ENCODE results near the gene NPIPB5.
"Not testable (repeated sequence)": the region's sequence is repeated elsewhere in the genome, so short reads cannot be mapped to it uniquely, and the experiment has no call there.

The NPIPB5 gene

DNA sequence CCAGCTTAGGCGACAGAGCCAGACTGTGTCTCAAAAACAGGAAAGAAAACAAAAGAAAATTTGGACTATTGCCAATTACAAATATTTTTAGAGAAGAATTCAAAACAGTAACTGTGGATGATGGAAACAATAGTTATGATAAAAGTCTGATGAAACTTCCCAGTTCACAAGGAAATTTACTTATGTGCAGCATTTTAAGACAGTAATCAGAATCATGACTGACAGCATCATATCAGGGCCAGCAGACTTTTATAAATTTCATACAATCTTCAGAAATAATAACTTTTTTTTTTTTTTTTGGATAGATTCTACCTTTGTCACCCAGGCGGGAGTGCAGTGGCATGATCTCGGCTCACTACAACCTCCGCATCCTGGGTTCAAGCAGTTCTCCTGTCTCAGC, at the start of gene NPIPB5:
Gene NPIPB5, plus strand, starts transcription at position 301 of the 400 bp plus-strand sequence. CDS start 2,911 bp downstream, outside the sequence.
- H3K4me3 ChIP-seq (ENCODE audit: low read length in 2 of 2); H3K27me3 ChIP-seq (ENCODE audit: control insufficient read depth in 1 of 2, insufficient read depth in 2 of 2, low read length in 2 of 2); H3K27ac ChIP-seq (ENCODE audit: low read length); H3K36me3 ChIP-seq (ENCODE audit: control insufficient read depth in 2 of 2, insufficient read depth in 2 of 2, low read length in 2 of 2); H3K9ac ChIP-seq (ENCODE audit: low read length in 2 of 2); H3K9me3 ChIP-seq (ENCODE audit: control insufficient read depth in 2 of 2, low read length in 2 of 2); H3K4me1 ChIP-seq (ENCODE audit: control insufficient read depth, insufficient read depth, low read length): not testable (repeated sequence)

DNA sequence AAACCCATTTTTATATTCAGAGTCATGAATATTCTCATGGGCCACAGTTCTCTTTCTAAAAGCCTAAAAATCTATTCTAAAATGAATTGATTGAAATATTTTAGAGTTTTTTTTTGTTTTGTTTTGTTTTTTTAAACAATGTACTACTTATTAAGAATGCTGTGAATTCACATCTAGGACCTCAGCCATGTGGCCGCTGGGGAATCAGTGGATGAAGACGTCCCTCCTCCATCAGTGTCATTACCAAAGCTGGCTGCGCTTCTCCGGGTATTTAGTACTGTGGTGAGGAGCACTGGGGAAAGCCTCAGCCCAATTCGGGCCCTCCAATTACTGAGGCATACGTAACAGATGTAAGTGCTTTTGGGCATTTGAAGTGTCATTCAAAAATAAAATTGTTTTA, 41.8 kb upstream of the NPIPB5 start:
- H3K36me3 ChIP-seq (ENCODE audit: control insufficient read depth in 2 of 2, insufficient read depth in 2 of 2, low read length in 2 of 2); H3K4me3 ChIP-seq (ENCODE audit: low read length in 2 of 2); H3K9ac ChIP-seq (ENCODE audit: low read length in 2 of 2); H3K9me3 ChIP-seq (ENCODE audit: control insufficient read depth in 2 of 2, low read length in 2 of 2); H3K27ac ChIP-seq (ENCODE audit: low read length); H3K4me1 ChIP-seq (ENCODE audit: control insufficient read depth, insufficient read depth, low read length); H3K27me3 ChIP-seq (ENCODE audit: control insufficient read depth in 1 of 2, insufficient read depth in 2 of 2, low read length in 2 of 2): not testable (repeated sequence)

DNA sequence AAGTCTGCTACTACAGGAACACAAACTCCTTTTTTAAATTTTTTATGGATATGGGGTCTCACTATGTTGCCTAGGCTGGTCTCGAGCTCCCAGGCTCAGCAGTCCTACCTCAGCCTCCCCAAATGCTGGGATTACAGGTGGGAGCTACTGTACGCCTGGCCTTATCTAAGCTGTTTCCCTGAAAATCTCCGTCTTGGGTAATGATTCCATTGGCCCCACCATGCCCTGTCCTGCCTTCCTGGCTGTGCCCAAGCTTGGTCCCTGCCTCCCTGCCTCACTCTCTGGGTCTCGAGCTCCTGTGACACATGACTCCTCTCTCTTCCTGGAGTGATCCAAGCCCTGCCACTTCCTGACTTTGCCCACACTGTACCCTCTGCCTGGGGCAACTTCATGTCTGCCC, 27.3 kb downstream of the NPIPB5 start:
- not testable (repeated sequence) for H3K4me3 ChIP-seq (ENCODE audit: low read length in 2 of 2); H3K36me3 ChIP-seq (ENCODE audit: control insufficient read depth in 2 of 2, insufficient read depth in 2 of 2, low read length in 2 of 2); H3K4me1 ChIP-seq (ENCODE audit: control insufficient read depth, insufficient read depth, low read length); H3K27ac ChIP-seq (ENCODE audit: low read length); H3K9me3 ChIP-seq (ENCODE audit: control insufficient read depth in 2 of 2, low read length in 2 of 2); H3K9ac ChIP-seq (ENCODE audit: low read length in 2 of 2); H3K27me3 ChIP-seq (ENCODE audit: control insufficient read depth in 1 of 2, insufficient read depth in 2 of 2, low read length in 2 of 2)

DNA sequence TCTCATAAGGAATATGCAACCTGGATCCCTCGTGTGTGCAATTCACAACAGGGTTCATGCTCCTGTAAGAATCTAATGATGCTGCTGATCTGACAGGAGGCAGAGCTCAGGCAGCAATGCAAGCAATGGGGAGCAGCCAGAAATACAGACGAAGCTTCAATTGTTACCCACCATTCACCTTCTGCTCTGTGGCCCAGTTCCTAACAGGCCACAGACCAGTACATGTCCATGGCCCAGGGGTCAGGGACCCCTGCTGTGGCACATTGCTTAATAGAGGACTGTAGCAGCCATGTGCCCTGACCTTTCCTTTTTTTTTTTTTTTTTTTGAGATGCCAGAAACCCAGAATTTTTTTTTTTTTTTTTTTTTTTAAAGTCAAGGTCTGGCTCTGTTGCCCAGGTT, 34.1 kb downstream of the NPIPB5 start:
- H3K27me3 ChIP-seq (ENCODE audit: control insufficient read depth in 1 of 2, insufficient read depth in 2 of 2, low read length in 2 of 2); H3K9ac ChIP-seq (ENCODE audit: low read length in 2 of 2); H3K27ac ChIP-seq (ENCODE audit: low read length); H3K9me3 ChIP-seq (ENCODE audit: control insufficient read depth in 2 of 2, low read length in 2 of 2); H3K4me3 ChIP-seq (ENCODE audit: low read length in 2 of 2); H3K4me1 ChIP-seq (ENCODE audit: control insufficient read depth, insufficient read depth, low read length); H3K36me3 ChIP-seq (ENCODE audit: control insufficient read depth in 2 of 2, insufficient read depth in 2 of 2, low read length in 2 of 2): not testable (repeated sequence)

DNA sequence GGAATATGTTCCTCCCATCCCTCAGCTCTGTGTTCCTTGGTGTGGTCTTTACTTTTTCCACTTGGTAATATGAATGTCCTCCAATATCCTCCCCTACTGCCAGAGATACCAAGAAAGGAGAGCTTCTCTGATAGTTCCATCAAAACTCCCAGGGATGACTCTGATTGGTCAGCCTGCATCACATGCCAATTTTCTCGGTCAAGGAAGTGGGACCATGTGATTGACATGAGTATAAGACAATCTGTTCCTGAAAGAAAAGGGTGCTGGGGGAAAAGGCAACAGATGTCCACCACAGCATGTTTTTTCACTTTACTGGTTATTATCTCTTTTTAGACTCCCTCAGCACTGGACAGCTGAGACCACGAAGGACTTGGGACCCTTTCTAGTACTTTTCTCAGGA, 35.9 kb downstream of the NPIPB5 start:
- H3K9ac ChIP-seq (ENCODE audit: low read length in 2 of 2); H3K4me1 ChIP-seq (ENCODE audit: control insufficient read depth, insufficient read depth, low read length); H3K36me3 ChIP-seq (ENCODE audit: control insufficient read depth in 2 of 2, insufficient read depth in 2 of 2, low read length in 2 of 2); H3K27me3 ChIP-seq (ENCODE audit: control insufficient read depth in 1 of 2, insufficient read depth in 2 of 2, low read length in 2 of 2); H3K4me3 ChIP-seq (ENCODE audit: low read length in 2 of 2); H3K27ac ChIP-seq (ENCODE audit: low read length); H3K9me3 ChIP-seq (ENCODE audit: control insufficient read depth in 2 of 2, low read length in 2 of 2): not testable (repeated sequence)

DNA sequence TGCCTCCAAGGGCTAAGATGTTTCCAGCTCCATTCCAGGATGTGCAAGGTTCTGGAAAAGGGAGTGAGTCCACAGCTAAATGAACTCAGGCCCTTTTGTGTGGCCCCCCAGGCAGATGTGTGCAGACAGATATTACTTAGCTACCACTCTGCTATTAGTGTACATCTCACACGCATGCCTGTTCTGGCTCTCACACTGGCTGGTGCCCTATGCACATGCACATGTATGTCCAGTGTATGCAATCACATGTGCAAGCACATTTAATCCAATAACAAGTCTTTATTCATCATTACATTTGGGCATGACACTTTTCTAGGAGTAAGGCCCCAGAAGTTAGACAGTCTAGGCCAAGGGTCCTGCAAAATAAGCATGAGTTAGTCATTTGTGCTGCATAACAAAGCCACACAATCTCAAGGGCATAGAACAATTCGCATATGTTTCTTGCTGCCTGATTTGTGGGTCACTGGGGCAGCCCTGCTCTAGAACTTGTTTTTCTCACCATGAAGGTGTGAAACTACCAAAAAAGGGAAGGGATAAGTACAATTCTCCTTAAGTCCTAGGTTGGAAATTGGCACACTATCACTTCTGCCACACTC, 36.6 kb downstream of the NPIPB5 start:
- not testable (repeated sequence) for H3K27me3 ChIP-seq (ENCODE audit: control insufficient read depth in 1 of 2, insufficient read depth in 2 of 2, low read length in 2 of 2); H3K36me3 ChIP-seq (ENCODE audit: control insufficient read depth in 2 of 2, insufficient read depth in 2 of 2, low read length in 2 of 2); H3K9me3 ChIP-seq (ENCODE audit: control insufficient read depth in 2 of 2, low read length in 2 of 2); H3K4me1 ChIP-seq (ENCODE audit: control insufficient read depth, insufficient read depth, low read length); H3K27ac ChIP-seq (ENCODE audit: low read length); H3K9ac ChIP-seq (ENCODE audit: low read length in 2 of 2); H3K4me3 ChIP-seq (ENCODE audit: low read length in 2 of 2)

DNA sequence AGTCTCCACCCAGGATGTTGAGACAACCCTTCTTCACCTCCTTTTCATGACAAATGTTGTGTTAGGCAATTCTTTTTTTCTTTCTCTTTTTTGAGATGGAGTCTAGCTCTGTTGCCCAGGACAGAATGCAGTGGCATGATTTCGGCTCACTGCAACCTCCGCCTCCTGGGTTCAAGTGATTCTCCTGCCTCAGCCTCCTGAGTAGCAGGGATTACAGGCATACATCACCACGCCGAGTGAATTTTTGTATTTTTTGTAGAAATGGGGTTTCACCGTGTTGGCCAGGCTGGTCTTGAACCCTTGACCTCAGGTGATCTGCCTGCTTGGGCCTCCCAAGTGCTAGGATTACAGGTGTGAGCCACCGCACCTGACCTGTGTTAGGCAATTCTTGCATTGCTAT, 39.2 kb downstream of the NPIPB5 start:
- H3K4me1 ChIP-seq (ENCODE audit: control insufficient read depth, insufficient read depth, low read length); H3K27ac ChIP-seq (ENCODE audit: low read length); H3K9me3 ChIP-seq (ENCODE audit: control insufficient read depth in 2 of 2, low read length in 2 of 2); H3K9ac ChIP-seq (ENCODE audit: low read length in 2 of 2); H3K4me3 ChIP-seq (ENCODE audit: low read length in 2 of 2); H3K36me3 ChIP-seq (ENCODE audit: control insufficient read depth in 2 of 2, insufficient read depth in 2 of 2, low read length in 2 of 2); H3K27me3 ChIP-seq (ENCODE audit: control insufficient read depth in 1 of 2, insufficient read depth in 2 of 2, low read length in 2 of 2): not testable (repeated sequence)

DNA sequence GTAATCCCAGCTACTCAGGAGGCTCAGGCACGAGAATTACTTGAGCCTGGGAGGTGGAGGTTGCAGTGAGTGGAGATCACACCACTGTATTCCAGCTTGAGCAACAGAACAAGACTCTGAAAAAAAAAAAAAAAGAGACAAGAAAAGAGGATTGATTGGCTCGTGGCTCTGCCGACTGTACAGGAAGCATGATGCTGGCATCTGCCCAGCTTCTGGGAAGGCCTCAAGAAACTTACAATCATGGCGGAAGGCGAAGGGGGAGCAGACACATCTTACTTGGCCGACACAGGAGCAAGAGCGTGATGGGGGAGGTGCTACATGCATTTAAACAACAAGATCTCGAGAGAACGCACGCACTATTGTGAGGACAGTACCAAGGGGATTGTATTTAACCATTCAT, 40.5 kb downstream of the NPIPB5 start:
- H3K27ac ChIP-seq (ENCODE audit: low read length); H3K27me3 ChIP-seq (ENCODE audit: control insufficient read depth in 1 of 2, insufficient read depth in 2 of 2, low read length in 2 of 2); H3K9ac ChIP-seq (ENCODE audit: low read length in 2 of 2); H3K9me3 ChIP-seq (ENCODE audit: control insufficient read depth in 2 of 2, low read length in 2 of 2); H3K4me1 ChIP-seq (ENCODE audit: control insufficient read depth, insufficient read depth, low read length); H3K4me3 ChIP-seq (ENCODE audit: low read length in 2 of 2); H3K36me3 ChIP-seq (ENCODE audit: control insufficient read depth in 2 of 2, insufficient read depth in 2 of 2, low read length in 2 of 2): not testable (repeated sequence)

DNA sequence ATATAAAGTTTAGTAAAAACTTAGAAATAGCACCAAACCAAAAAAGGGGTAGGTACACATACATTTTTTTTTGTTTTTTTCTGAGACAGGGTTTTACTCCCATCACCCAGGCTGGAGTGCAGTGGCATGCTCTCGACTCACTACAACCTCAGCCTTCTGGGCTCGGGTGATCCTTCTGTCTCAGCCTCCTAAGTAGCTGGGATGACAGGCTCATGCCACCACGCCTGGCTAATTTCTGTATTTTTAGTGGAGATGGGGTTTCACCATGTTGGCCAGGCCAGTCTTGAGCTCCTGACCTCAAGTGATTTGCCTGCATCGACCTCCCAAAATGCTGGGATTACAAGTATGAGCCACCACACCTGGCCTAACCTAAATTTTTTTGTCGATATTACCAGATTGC, 41.0 kb downstream of the NPIPB5 start:
- not testable (repeated sequence) for H3K36me3 ChIP-seq (ENCODE audit: control insufficient read depth in 2 of 2, insufficient read depth in 2 of 2, low read length in 2 of 2); H3K27ac ChIP-seq (ENCODE audit: low read length); H3K4me3 ChIP-seq (ENCODE audit: low read length in 2 of 2); H3K9ac ChIP-seq (ENCODE audit: low read length in 2 of 2); H3K27me3 ChIP-seq (ENCODE audit: control insufficient read depth in 1 of 2, insufficient read depth in 2 of 2, low read length in 2 of 2); H3K9me3 ChIP-seq (ENCODE audit: control insufficient read depth in 2 of 2, low read length in 2 of 2); H3K4me1 ChIP-seq (ENCODE audit: control insufficient read depth, insufficient read depth, low read length)

DNA sequence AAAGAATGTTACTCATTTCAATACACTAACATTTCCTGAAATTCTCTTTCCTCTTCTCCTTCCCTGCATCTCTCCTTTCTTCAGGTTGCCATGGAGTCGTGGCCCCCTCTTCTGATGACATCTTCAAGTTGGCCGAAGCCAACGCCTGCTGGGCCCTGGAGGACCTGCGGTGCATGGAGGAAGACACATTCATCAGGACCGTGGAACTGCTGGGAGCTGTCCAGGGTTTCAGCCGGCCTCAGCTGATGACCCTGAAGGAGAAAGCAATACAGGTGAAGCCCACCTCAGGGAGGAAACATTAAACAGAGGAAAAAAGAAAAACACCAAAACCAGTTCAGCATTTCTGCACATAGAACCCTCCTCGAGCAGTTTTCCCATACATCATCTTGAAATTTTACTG, 46.1 kb downstream of the NPIPB5 start:
- not testable (repeated sequence) for H3K4me1 ChIP-seq (ENCODE audit: control insufficient read depth, insufficient read depth, low read length); H3K27ac ChIP-seq (ENCODE audit: low read length); H3K36me3 ChIP-seq (ENCODE audit: control insufficient read depth in 2 of 2, insufficient read depth in 2 of 2, low read length in 2 of 2); H3K9me3 ChIP-seq (ENCODE audit: control insufficient read depth in 2 of 2, low read length in 2 of 2); H3K27me3 ChIP-seq (ENCODE audit: control insufficient read depth in 1 of 2, insufficient read depth in 2 of 2, low read length in 2 of 2); H3K4me3 ChIP-seq (ENCODE audit: low read length in 2 of 2); H3K9ac ChIP-seq (ENCODE audit: low read length in 2 of 2)
